Astrocyte of the spinal cord (primary cell): Measurements from ENCODE around the gene RNF128.

Experiments used
- DNase-seq: peaks from one replicate; pipeline ENCODE4 v3.0.0; 2011; ENCODE audit warnings: low read depth, low spot score
- H3K4me3 ChIP-seq: 2 replicates; pipeline ENCODE4 v1.5.1; 2011; ENCODE audit warnings: low read depth, mild to moderate bottlenecking, low read length, moderate library complexity
- CTCF ChIP-seq: IDR thresholded peaks from 2 replicates; pipeline ENCODE4 v1.5.1; 2012; ENCODE audit warnings: low read depth, mild to moderate bottlenecking, low read length, inconsistent platforms
- in situ Hi-C: cut with HindIII; loops from 2 replicates; pipeline ENCODE4 v1.10.0; 2017; ENCODE audit warnings: low sequenced_read_pairs

RNF128 gene

GRCh38 chrX:106702636-106703035, 23.9 kb upstream of the RNF128 start:
- no peak overlapping the region for H3K4me3 ChIP-seq
- in situ Hi-C loops: no loop called here
- DNase-seq: no peak
- no peak for TF ChIP-seq CTCF

GRCh38 chrX:106706466-106706865, 20.0 kb upstream of the RNF128 start:
- H3K4me3 ChIP-seq: no peak overlapping the region
- in situ Hi-C loops: no loop called here
- TF ChIP-seq CTCF: no peak
- no peak for DNase-seq

- in situ Hi-C loops: no loop called here
- TF ChIP-seq CTCF: no peak
- no peak overlapping the region for H3K4me3 ChIP-seq
- peak; percentile 90 for DNase-seq
These were observed 18.6 kb upstream of the RNF128 start for GRCh38 chrX:106707771-106708454.

GRCh38 chrX:106710771-106711170, 15.7 kb upstream of the RNF128 start:
- in situ Hi-C loops: no loop called here

GRCh38 chrX:106711375-106711774, 15.1 kb upstream of the RNF128 start:
- DNase-seq: no peak
- no peak overlapping the region for H3K4me3 ChIP-seq
- no peak for TF ChIP-seq CTCF
- in situ Hi-C loops: no loop called here

More at GRCh38 chrX:106710771-106711170, 15.7 kb upstream of the RNF128 start:
- H3K4me3 ChIP-seq: no peak overlapping the region
- TF ChIP-seq CTCF: no peak
- DNase-seq: no peak

GRCh38 chrX:106716004-106716403, 10.5 kb upstream of the RNF128 start:
- no peak for TF ChIP-seq CTCF
- H3K4me3 ChIP-seq: no peak overlapping the region
- in situ Hi-C loops: no loop called here
- no peak for DNase-seq
